GM19467 (cell line): ENCODE measurements around the gene ZNF165.
"Not testable (repeated sequence)": the region's sequence is repeated elsewhere in the genome, so short reads cannot be mapped to it uniquely, and the experiment has no call there.

Experiments
- ATAC-seq: cut with Tn5 transposase; IDR thresholded peaks from one replicate; pipeline ENCODE4 v1.9.1; 2021; ENCODE audit warnings: mild to moderate bottlenecking, moderate library complexity; ENCODE audit not compliant: unreplicated experiment

Gene ZNF165

GRCh38 chr6:28118217-28118616 lies 37.8 kb downstream of the ZNF165 start:
- ATAC-seq, result no peak

GRCh38 chr6:28121876-28122275 lies 41.5 kb downstream of the ZNF165 start:
- no peak for ATAC-seq

GRCh38 chr6:28122283-28122682 lies 41.9 kb downstream of the ZNF165 start:
- ATAC-seq, result not testable (repeated sequence)

- peak; percentile 90 for ATAC-seq
Observed at GRCh38 chr6:28124350-28124970, 44.1 kb downstream of the ZNF165 start, which contains the start of gene ZSCAN16. Gene ZSCAN16, plus strand, starts transcription at chr6:28124609. Its CDS starts 835 bp downstream, at chr6:28125444.

- ATAC-seq, result no peak
Observed at GRCh38 chr6:28124971-28125353, 44.6 kb downstream of the ZNF165 start.

GRCh38 chr6:28125401-28125800 lies 45.0 kb downstream of the ZNF165 start:
- ATAC-seq, result no peak

GRCh38 chr6:28134015-28134414 lies 53.6 kb downstream of the ZNF165 start:
- no peak for ATAC-seq

GRCh38 chr6:28134716-28135115 lies 54.3 kb downstream of the ZNF165 start:
- no peak for ATAC-seq

GRCh38 chr6:28135393-28135792 lies 55.0 kb downstream of the ZNF165 start:
- ATAC-seq, result no peak

GRCh38 chr6:28136585-28137504 lies 56.5 kb downstream of the ZNF165 start:
- peak; percentile 52 for ATAC-seq

- no peak for ATAC-seq
Observed at GRCh38 chr6:28137505-28137981, 57.2 kb downstream of the ZNF165 start.
